HG02981 (cell line): Measurements from ENCODE around the gene ARMC6.
"Not testable (repeated sequence)": the region's sequence is repeated elsewhere in the genome, so short reads cannot be mapped to it uniquely, and the experiment has no call there.

Source experiments
- ATAC-seq: cut with Tn5 transposase; IDR thresholded peaks from one replicate; pipeline ENCODE4 v1.9.1; 2021; ENCODE audit warnings: mild to moderate bottlenecking, moderate library complexity; ENCODE audit not compliant: unreplicated experiment

ARMC6 gene

GRCh38 chr19:19074196-19074882, 40.9 kb downstream of the ARMC6 start:
- ATAC-seq = no peak

DNA sequence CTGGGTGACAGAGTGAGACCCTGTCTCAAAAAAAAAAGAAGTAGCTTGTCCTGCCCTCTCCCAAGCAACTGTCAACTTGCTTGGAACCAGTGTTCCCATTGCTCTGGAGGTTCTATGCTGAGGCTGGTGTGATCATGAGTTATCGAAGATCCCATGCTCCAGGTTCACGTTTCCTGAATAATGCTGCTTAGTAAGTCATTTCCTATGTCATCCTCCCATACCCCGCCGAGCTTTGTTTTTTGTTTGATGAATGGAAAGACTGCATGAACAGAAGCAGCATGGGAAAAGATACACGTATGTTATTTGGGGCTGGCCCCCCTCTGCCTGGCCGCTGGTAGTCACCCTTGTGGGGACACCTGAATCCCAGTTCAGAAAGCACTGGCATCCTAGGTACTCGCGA, 41.7 kb downstream of the ARMC6 start:
- no peak for ATAC-seq

GRCh38 chr19:19076476-19076875, 43.1 kb downstream of the ARMC6 start:
- no peak for ATAC-seq

- ATAC-seq = no peak
Measured at GRCh38 chr19:19077103-19077502, 43.7 kb downstream of the ARMC6 start.

GRCh38 chr19:19078801-19079200, 45.4 kb downstream of the ARMC6 start:
- ATAC-seq = no peak

DNA sequence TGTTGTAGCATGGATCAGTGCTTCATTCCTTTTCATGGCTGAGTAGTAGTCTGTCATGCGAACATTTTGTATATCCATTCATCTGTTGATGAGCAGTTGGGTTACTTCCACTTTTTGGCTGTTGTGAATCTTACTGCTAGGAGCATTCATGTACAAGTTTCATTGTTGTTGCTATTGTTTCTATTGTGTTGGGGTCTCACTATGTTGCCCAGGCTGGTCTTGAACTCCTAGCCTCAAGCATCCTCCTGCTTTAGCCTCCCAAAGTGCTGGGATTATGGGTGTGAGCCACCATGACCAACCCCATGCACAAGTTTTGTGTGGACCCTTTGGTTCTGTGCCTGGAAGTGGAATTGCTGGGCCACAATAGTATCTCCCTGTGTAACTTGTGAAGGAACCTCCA, 46.2 kb downstream of the ARMC6 start:
- no peak for ATAC-seq

- ATAC-seq = no peak
Measured at GRCh38 chr19:19081642-19082151, 48.3 kb downstream of the ARMC6 start.

DNA sequence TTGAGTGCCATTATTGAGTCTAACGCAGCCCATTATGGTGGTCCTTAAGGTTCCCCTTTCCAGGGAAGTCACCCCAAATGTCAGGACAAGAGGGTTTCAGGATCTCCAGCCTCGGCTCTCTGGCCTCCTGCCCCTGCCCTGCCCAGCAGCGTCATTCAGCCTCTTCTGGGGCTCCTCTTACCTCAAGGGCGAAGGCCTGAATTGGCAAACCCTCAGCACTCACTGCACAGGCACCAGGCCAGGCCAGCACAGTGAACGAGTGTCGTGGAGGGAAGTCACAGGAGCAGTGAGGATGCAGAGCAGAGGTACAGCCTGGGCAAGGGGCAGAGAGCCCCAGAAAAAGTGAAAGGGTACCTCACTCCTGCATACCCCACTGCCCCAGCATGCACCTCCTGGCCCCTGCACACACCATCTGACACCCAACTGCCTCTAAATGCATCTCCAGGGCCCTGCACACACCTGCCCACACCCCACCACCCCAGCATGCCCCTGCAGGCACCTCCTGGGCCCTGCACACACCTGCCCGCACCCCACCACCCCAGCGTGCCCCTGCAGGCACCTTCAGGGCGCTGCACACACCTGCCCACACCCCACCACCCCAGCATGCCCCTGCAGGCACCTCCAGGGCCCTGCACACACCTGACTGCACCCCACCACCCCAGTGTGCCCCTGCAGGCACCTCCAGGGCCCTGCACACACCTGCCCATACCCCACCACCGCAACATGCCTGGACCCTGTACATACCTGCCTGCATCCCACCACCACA, 50.2 kb downstream of the ARMC6 start:
- no peak for ATAC-seq

DNA sequence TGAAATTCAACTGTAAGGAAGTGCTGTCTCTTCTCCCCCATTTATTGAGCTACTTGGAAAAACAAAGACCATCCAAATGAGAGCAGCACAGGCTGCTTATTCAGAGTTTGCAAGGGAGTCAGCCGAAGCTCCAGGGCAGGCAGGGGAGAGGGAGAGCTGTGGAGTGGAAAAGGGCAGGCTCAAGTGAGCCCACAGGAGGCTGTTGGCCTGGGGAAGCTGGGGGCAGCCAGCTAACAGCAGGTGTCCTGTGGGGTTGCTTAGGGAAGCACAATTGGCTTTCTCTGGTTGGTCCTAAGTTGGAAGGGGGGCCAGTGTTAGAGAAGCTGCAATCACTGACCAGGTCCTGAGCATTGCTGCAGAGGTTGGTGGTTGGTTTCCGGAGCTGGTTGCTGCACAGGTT, 54.3 kb downstream of the ARMC6 start:
- no peak for ATAC-seq

GRCh38 chr19:19094513-19094912, 61.1 kb downstream of the ARMC6 start:
- ATAC-seq = no peak

DNA sequence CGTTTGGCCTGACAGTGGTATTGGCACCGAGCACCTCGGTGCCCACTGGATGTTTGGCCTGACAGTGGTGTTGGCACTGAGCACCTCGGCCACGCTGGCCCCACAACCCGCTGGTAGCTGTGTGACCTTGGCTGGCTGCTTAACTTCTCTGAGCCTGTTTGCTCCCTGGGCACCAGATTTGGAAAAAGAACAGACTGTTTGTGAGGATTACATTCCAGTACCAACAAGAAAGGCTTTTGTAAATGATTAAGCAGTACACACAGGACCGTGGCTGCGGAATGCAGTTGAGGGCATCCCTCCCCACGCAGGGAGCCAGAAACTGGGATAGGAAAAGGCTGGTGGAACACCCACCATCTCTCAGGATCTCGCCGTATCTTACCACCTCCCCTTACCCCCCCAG, 62.3 kb downstream of the ARMC6 start:
- no peak for ATAC-seq

GRCh38 chr19:19096641-19097627, 63.5 kb downstream of the ARMC6 start:
- ATAC-seq = no peak

DNA sequence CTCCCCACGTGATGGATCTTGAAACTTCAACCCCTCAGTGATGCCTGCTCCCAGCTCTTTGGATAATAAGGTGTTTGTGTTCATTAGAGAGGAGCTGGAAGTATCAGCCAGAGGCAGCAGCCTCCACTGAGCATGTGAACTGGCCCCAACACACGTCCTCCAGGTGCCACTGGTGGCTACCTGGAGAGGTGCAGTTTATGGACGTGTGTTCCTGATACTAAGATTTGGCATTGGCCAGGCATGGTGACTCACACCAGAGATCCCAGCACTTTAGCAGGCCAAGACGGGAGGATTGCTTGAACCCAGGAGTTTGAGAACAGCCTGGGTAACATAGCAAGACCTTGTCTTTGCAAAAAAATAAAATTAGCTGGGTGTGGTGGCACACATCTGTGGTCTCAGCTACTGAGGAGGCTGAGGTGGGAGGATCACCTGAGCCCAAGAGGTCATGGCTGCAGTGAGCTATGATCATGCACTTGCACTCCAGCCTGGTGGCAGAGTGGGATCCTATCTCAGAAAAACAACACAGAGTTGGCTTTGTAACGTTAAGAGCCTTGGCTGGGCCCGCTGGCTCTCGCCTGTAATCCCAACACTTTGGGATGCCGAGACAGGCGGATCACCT, 64.8 kb downstream of the ARMC6 start:
- no peak for ATAC-seq

DNA sequence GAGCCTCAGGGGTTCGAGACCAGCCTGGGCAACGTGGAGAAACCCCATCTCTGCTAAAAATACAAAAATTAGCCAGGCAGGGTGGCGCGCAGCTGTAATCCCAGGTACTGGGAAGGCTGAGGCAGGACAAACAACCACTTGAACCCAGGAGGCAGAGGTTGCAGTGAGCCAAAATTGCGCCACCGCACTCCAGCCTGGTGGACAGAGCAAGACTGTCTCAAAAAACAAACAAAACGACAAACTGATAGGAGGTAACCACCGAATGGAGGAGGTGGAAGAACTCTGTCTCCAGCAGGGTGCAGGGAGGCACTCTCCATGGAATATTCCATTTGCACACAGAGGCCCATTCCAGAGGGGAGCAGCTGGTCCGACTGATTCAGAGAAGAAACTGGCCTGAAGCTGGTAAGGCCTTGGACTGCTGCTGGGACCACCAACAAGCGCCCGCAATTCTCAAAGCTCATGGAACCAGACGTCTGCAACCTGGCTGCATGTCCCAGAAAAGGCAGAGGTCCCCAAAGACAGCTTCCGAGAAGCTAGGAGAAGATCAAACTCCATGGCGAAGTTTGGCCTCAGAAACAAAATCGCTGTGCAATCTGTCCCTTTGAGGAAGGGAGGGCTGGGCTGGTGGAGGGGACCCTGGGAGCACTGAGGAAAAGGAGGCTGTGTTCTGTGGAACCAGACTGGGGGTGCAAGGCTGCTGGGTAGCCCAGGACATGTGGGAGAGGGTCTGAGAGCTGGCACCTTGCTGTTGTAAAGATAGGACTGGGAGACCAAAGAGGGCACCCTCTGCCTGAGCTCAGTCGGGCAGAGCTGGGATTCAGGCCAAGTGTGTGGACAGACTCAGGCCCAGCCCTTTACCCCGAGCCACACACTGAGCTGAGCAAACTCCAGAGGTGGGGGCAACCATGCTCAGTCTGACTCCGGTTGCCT, 65.6 kb downstream of the ARMC6 start:
- ATAC-seq = no peak

DNA sequence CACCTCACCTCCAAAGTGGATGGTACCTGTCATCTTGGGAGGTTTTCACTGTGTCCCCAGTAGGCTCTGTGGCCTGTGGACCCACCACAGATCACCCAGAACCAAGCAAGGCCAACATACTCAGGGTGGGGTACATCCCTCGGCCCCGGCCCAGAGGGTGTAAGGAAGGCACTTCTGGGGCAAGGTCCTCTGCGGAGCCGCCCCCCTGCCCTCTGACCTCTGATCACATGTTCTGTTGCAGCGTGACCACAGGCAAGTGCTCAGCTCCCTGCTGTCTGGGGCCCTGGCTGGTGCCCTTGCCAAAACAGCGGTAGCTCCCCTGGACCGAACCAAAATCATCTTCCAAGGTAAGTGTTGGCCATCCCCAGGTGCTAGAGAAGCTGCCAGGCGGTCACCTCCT, 68.1 kb downstream of the ARMC6 start:
- ATAC-seq = no peak

DNA sequence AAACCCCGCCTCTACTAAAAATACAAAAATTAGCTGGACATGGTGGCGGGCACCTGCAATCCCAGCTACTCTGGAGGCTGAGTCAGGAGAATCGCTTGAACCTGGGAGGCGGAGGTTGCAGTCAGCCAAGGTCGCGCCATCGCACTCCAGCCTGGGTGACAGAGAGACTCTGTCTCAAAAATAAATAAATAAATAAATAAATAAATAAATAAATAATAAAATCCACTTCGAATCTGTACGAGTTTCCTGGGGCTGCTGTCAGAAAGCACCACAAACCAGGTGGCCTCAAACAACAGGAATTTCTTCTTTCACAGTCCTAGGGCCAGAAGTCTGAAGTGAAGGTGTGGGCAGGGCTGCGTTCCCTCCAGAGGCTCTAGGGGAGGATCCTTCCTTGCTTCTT, 69.2 kb downstream of the ARMC6 start:
- not testable (repeated sequence) for ATAC-seq

DNA sequence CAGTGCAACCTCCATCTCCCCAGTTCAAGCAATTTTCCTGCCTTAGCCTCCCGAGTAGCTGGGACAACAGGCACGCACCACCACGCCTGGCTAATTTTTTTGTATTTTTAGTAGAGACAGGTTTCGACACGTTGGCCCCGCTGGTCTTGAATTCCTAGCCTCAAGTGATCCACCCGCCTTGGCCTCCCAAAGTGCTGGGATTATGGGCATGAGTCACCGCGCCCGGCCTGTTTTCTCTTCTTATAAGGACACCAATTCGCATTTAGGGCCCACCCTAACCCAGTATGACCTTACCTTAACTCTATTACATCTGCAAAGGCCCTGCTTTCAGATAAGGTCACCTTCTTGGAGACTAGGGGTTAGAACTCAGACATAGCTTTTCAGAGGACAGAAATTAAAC, 69.8 kb downstream of the ARMC6 start:
- ATAC-seq = no peak

- no peak for ATAC-seq
Measured at GRCh38 chr19:19105365-19106055, 72.1 kb downstream of the ARMC6 start.

DNA sequence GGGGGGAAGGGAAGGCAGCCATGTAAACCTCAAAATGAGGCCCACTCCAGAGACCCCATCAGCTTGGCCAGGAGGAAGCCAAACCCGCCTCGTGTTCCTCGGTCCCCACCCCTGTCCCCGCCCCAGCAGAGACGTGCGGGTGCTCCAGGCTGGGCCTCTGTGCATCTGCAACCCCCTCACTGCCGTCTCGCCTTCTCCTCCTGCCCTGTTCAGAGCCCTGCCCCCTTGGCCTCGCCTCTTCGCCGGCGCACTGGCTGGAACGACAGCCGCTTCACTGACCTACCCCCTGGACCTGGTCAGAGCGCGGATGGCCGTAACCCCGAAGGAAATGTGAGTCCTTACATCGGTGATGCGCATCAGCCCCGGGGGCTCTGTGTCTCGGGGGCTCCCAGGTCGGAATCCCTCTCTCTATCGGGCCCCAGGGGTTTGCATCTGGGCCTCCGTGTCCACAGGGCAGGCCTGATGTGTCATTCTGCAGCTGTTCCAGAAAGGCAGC, 72.7 kb downstream of the ARMC6 start:
- ATAC-seq = no peak
